ENCODE results near the gene CACNA2D3. TPM values are rescaled to one million over a fixed set of nuclear protein-coding genes. Genes with fewer than 3 reads are reported as not detected.

Gene CACNA2D3
- total RNA-seq, 4 donors from 2014 or later, result 0.83 to 5.0 (median 2.5) TPM

DNA sequence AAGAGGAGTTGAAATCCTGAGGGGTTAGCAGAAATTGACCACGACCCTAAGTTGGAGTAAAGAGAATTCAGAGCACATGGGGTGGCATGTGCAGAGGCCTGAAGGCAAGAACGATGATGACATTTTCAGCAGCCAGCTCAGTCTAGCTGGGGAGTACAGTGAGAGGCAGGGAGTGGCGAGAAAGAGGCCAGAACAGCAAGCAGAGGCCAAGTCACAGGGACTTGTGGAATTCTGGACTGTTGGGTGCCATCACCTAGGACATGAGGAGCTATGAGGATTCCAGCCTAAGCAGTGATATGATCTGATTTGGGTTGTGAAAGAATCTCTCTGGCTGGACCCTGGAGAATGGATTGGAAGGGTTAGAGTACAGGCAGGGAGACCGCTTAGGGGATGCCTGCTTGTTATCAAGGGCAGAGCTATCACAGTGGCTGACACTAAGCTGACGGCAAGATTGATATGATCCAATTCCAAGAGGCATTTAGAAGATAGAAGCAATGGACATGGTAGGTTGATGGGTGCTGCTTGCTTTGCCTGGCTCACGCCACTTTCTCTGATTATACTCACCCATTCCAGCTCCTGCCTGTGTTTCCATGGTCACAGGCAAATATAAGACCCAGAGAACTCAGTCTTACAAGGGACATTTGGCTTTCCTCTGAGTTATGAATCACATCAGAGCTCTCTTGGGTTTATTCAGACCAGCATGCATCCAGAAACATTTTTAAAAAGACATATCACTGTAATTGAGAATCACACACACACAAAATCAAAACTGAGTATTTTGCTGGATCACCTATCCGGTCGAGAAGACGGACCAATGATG is 739.1 kb downstream of the CACNA2D3 start:
- Histone ChIP-seq H3K4me1 (no peaks in the 10 kb centered on the region), H3K27me3 (no peaks in the 10 kb centered on the region), H3K27ac (no peak overlapping the region), H3K9me3 (no peaks in the 10 kb centered on the region), H3K4me3 (no peak overlapping the region), H3K36me3 (no peaks in the 10 kb centered on the region)
- no peak for DNase-seq
- intact Hi-C loops (cut with DNase I; ENCODE audit: low total_unique reads), result no loop called here
- TF ChIP-seq POLR2A (IDR thresholded peaks at IDR 0.05), result no peak
- TF ChIP-seq, protein P1, sequence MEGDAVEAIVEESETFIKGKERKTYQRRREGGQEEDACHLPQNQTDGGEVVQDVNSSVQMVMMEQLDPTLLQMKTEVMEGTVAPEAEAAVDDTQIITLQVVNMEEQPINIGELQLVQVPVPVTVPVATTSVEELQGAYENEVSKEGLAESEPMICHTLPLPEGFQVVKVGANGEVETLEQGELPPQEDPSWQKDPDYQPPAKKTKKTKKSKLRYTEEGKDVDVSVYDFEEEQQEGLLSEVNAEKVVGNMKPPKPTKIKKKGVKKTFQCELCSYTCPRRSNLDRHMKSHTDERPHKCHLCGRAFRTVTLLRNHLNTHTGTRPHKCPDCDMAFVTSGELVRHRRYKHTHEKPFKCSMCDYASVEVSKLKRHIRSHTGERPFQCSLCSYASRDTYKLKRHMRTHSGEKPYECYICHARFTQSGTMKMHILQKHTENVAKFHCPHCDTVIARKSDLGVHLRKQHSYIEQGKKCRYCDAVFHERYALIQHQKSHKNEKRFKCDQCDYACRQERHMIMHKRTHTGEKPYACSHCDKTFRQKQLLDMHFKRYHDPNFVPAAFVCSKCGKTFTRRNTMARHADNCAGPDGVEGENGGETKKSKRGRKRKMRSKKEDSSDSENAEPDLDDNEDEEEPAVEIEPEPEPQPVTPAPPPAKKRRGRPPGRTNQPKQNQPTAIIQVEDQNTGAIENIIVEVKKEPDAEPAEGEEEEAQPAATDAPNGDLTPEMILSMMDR (IDR thresholded peaks at IDR 0.05), result no peak

DNA sequence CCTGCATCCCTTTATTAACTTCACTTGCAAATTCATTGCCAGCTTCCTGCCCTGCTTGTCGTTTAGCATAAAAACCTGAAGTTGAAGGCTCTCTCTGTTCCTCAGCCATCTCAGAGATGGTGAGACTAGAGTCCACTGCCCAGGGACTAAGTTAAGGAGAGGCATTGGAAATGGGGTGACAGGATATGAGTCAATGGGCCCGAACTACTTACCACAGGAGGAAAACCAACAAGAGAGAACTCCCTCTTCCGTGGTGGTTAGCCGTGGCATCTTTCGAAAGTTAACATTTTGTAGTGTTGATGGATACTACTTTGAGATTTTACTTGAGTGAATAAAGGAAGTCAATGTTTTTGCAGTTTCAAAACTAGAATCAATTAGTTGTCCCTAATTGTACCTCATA is 740.2 kb downstream of the CACNA2D3 start:
- no peak for DNase-seq
- no peaks in the 10 kb centered on the region for H3K4me1 ChIP-seq
- no peaks in the 10 kb centered on the region for H3K27me3 ChIP-seq
- no peak overlapping the region for H3K4me3 ChIP-seq
- TF ChIP-seq, protein P1 (IDR thresholded peaks at IDR 0.05), result no peak
- no peak for TF ChIP-seq POLR2A (IDR thresholded peaks at IDR 0.05)
- no peaks in the 10 kb centered on the region for H3K36me3 ChIP-seq
- intact Hi-C loops (cut with DNase I; ENCODE audit: low total_unique reads), result no loop called here
- no peaks in the 10 kb centered on the region for H3K9me3 ChIP-seq
- no peak overlapping the region for H3K27ac ChIP-seq

DNA sequence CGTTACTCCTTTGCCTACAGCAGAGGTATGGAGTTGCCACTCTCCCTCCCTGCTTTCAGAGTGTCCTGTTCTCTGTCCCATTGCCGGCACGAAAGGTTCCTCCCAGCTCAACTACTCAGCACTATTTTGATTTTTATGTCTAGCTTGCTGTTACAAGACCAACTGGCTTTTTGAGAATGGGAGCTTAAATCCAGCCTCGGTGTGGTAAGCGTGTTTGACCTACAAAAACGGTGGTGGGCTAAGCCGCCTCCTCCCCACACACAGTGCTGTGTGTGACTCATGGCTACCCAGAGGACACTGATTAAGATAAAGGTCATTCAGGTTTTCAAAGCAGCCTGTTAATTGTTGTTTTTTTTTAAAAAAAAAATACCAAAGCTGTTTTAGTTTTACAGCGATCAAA is 741.0 kb downstream of the CACNA2D3 start:
- H3K27ac ChIP-seq, result no peak overlapping the region
- TF ChIP-seq, protein P1 (IDR thresholded peaks at IDR 0.05), result no peak
- no peak for TF ChIP-seq POLR2A (IDR thresholded peaks at IDR 0.05)
- no peaks in the 10 kb centered on the region for H3K9me3 ChIP-seq
- H3K4me3 ChIP-seq, result no peak overlapping the region
- H3K27me3 ChIP-seq, result no peaks in the 10 kb centered on the region
- no peaks in the 10 kb centered on the region for H3K4me1 ChIP-seq
- H3K36me3 ChIP-seq, result no peaks in the 10 kb centered on the region
- intact Hi-C loops (cut with DNase I; ENCODE audit: low total_unique reads), result no loop called here
- DNase-seq, result no peak

DNA sequence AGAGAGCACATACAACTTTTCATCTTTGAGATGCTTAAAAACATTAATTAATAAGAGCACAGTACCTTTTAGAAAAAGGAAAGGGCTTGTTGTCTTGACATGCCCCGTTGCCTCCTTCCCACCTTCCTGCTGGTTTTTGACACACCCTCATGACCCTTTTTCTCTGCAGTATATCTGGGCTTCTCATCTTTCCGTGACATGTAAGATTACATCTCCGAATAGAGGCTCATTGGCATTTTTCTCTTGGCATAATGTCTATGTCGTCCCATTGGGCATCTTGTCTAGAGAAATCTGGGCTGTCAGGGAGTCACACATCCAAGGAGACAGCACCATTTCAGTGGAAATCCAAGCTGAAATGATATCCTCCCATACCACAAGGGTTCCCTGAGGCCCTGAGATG is 741.4 kb downstream of the CACNA2D3 start:
- H3K27ac ChIP-seq, result no peak overlapping the region
- no peaks in the 10 kb centered on the region for H3K36me3 ChIP-seq
- no peaks in the 10 kb centered on the region for H3K9me3 ChIP-seq
- TF ChIP-seq POLR2A (IDR thresholded peaks at IDR 0.05), result no peak
- TF ChIP-seq, protein P1 (IDR thresholded peaks at IDR 0.05), result no peak
- H3K4me1 ChIP-seq, result no peaks in the 10 kb centered on the region
- H3K4me3 ChIP-seq, result no peak overlapping the region
- intact Hi-C loops (cut with DNase I; ENCODE audit: low total_unique reads), result no loop called here
- no peaks in the 10 kb centered on the region for H3K27me3 ChIP-seq
- no peak for DNase-seq

DNA sequence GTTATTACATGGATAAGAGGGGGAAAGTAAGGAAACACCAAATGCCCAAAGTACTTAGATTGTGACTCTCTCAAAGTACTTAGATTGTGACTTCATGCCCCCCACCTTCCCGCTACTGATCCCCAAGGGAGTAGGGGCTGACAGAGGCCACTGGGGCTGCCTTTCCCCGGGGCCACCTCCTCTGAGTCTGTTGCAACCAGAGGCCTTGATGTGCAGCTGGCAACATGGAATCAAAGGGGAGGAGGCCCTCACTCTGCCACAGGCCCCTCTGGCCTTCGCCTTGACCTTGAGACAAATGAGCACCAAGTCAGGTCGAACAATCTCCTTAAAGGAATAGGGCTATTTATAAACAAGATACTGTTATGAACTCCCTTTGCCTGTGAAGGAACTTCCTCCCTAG is 743.0 kb downstream of the CACNA2D3 start:
- H3K4me3 ChIP-seq, result no peak overlapping the region
- DNase-seq, result no peak
- H3K27me3 ChIP-seq, result no peaks in the 10 kb centered on the region
- TF ChIP-seq, protein P1 (IDR thresholded peaks at IDR 0.05), result no peak
- no peak for TF ChIP-seq POLR2A (IDR thresholded peaks at IDR 0.05)
- H3K27ac ChIP-seq, result no peak overlapping the region
- no peaks in the 10 kb centered on the region for H3K9me3 ChIP-seq
- intact Hi-C loops (cut with DNase I; ENCODE audit: low total_unique reads), result no loop called here
- H3K36me3 ChIP-seq, result no peaks in the 10 kb centered on the region
- no peaks in the 10 kb centered on the region for H3K4me1 ChIP-seq

All from uterus (tissue), 4 donors.